Gastrocnemius medialis (tissue), 4 donors: ENCODE data around the gene RAB22A.

Experiments used
- POLR2A ChIP-seq, 2 donors: fragments of 450-650 bp; IDR thresholded peaks; one replicate each; pipeline ENCODE4 v1.6.1; 2017; ENCODE audit warnings: antibody characterized with exemption in 2 of 2, mild to moderate bottlenecking in 2 of 2, moderate library complexity in 2 of 2
- TF ChIP-seq, protein P1 (sequence below), 5 experiments: fragments of 450-650 bp in 3 of 5; fragments of 200-600 bp in 2 of 5; sonication (generic) in 2 of 5; IDR thresholded peaks in 4 of 5; conservative IDR thresholded peaks in 1 of 5; 1 replicate in 4 of 5; 2 replicates in 1 of 5; pipeline ENCODE4 v1.5.1; 2016 to 2019; ENCODE audit warnings: antibody characterized with exemption in 5 of 5, mild to moderate bottlenecking in 3 of 5, moderate library complexity in 3 of 5

DNA sequence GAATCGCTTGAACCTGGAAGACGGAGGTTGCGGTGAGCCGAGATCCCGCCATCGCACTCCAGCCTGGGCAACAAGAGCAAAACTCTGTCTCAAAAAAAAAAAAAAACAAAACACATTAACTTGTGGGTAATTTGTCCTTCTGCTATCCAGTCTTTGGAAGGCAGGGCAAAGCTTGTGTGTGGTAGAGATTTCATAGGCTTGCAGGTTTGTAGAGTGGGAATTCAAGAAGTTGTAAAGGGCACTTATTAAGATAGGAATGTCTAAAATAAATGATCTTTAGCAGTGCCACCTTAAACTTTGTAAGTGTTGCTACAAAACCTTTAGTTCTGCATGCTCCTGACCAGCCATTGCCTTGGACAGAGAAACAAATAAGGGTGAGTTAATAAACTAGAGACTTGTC is 87.9 kb downstream of the RAB22A start:
- TF ChIP-seq, protein P1, sequence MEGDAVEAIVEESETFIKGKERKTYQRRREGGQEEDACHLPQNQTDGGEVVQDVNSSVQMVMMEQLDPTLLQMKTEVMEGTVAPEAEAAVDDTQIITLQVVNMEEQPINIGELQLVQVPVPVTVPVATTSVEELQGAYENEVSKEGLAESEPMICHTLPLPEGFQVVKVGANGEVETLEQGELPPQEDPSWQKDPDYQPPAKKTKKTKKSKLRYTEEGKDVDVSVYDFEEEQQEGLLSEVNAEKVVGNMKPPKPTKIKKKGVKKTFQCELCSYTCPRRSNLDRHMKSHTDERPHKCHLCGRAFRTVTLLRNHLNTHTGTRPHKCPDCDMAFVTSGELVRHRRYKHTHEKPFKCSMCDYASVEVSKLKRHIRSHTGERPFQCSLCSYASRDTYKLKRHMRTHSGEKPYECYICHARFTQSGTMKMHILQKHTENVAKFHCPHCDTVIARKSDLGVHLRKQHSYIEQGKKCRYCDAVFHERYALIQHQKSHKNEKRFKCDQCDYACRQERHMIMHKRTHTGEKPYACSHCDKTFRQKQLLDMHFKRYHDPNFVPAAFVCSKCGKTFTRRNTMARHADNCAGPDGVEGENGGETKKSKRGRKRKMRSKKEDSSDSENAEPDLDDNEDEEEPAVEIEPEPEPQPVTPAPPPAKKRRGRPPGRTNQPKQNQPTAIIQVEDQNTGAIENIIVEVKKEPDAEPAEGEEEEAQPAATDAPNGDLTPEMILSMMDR (IDR thresholded peaks at IDR 0.05 in 4 of 5, conservative IDR thresholded peaks at IDR 0.05 in 1 of 5): no peak
- TF ChIP-seq POLR2A (IDR thresholded peaks at IDR 0.05): no peak
